Vein endothelial cell (primary cell): ENCODE results near the gene CEP120. TPM values are rescaled to one million over a fixed set of nuclear protein-coding genes. Genes with fewer than 3 reads are reported as not detected.

Source experiments
- total RNA-seq: library from RNA; depleted of rRNA; stranded (reverse); fragments of >200 nt; gene quantifications from 2 replicates; pipeline ENCODE4 v1.2.3, GENCODE V29; 2012

The CEP120 gene
- total RNA-seq, result 12.7 and 17.0 TPM in 2 replicates

GRCh38 chr5:123423278-123424149 is at the start of gene CEP120:
TSS of gene CEP120 (minus strand) at chr5:123423403. CDS start at chr5:123422998, 405 bp downstream.

Other genes with a start within 250 kb of the CEP120 start
- 55.5 and 55.9 TPM in 2 replicates for gene CSNK1G3, start 88.8 kb upstream of the CEP120 start, total RNA-seq